ENCODE data around the gene BRD7. TPM values are rescaled to one million over a fixed set of nuclear protein-coding genes. Genes with fewer than 3 reads are reported as not detected.
"Not testable (repeated sequence)": the region's sequence is repeated elsewhere in the genome, so short reads cannot be mapped to it uniquely, and the experiment has no call there.

BRD7 gene
- polyA plus RNA-seq, 4 donors, result 40.7 to 71.6 (median 43.4) TPM

DNA sequence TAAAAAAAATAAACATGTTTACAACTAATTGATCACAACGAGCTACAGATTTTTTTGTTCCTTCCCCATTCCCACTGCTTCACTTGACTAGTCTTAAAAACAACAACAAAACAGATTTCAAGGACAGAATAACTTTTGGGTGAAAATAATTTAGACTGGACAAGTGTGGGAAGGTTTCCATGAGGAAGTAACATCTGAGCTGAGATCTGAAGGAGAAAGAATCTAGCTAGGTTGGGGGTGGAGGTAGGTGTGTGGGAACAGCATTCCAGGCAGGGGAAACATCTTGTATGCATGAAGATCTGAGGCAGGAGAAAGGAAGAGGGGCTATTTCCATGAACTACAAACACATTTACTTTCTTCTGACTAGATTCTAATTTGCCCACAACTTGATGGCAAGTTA is 9.2 kb downstream of the BRD7 start:
- H3K9me3 ChIP-seq (ENCODE audit: control insufficient read depth in 2 of 2, insufficient read depth in 1 of 2, low read depth in 1 of 2, low read length in 1 of 2), result no peaks in the 10 kb centered on the region
- H3K27ac ChIP-seq (ENCODE audit: low read depth in 1 of 3, low read length in 2 of 3), result no peak overlapping the region
- 31 to 44% (median 36%) methylated on average over 1 of the region's 1 CpG for WGBS, 3 donors
- no peaks in the 10 kb centered on the region for H3K4me1 ChIP-seq (ENCODE audit: control insufficient read depth in 3 of 3, insufficient read depth in 2 of 3, low read depth in 1 of 3, low read length in 2 of 3)
- no peak for DNase-seq
- H3K27me3 ChIP-seq (ENCODE audit: control insufficient read depth in 3 of 3, insufficient read depth in 3 of 3, low read length in 3 of 3), result no peaks in the 10 kb centered on the region
- H3K4me3 ChIP-seq (ENCODE audit: low read depth in 1 of 3, low read length in 3 of 3), result no peak overlapping the region
- peaks cover 3 to 20% (median 17%) of the 10 kb centered on the region in 3 donors for H3K36me3 ChIP-seq (ENCODE audit: control insufficient read depth in 3 of 3, insufficient read depth in 2 of 3, low read depth in 1 of 3, low read length in 3 of 3)
- FAIRE-seq, result no peak

DNA sequence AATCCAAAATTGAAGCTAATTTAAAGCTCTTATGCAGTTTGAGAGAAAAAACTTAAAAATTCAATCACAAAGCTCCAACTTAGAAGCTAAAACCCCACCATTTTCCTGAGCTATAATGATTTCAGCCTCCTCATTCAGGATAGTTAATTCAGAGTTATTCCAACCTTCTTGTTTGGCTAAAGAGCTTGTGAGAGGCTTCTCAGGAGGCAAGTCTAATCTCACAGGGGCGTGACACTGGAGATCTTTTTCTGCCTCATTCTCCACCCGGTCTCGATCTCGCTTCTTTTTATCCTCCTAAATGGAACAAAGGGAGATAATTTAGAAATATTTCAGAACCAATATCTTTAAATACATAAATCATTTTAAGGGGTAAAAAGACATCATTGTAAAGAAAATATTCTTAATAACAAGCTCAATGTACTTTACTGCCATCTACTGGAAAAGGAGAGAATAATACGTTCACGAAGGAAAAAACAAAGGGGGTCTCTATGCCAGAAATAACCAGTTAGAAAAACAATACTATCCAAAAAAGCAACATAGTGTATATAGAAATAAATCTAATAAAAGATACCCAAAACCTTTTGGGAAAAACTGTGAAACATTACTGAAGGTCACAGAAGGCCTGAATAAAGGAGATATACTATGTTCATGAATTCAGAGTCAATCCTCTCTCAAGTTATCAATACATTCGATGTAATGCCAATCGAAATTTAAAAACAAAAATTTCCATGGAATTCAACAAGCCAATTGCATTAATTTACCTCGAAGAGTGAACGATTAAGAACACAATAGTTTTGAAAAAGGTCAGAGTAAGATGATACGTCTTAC is 13.9 kb downstream of the BRD7 start:
- H3K9me3 ChIP-seq (ENCODE audit: control insufficient read depth in 2 of 2, insufficient read depth in 1 of 2, low read depth in 1 of 2, low read length in 1 of 2), result no peaks in the 10 kb centered on the region
- peaks cover 2 to 14% (median 12%) of the 10 kb centered on the region in 3 donors for H3K36me3 ChIP-seq (ENCODE audit: control insufficient read depth in 3 of 3, insufficient read depth in 2 of 3, low read depth in 1 of 3, low read length in 3 of 3)
- FAIRE-seq (no peak), DNase-seq (no peak)
- WGBS, 3 donors, result 81 to 90% (median 88%) methylated on average over 11 of the region's 11 CpGs
- H3K27ac ChIP-seq (ENCODE audit: low read depth in 1 of 3, low read length in 2 of 3), result no peak overlapping the region
- no peaks in the 10 kb centered on the region for H3K27me3 ChIP-seq (ENCODE audit: control insufficient read depth in 3 of 3, insufficient read depth in 3 of 3, low read length in 3 of 3)
- H3K4me1 ChIP-seq (ENCODE audit: control insufficient read depth in 3 of 3, insufficient read depth in 2 of 3, low read depth in 1 of 3, low read length in 2 of 3), result no peaks in the 10 kb centered on the region
- no peak overlapping the region for H3K4me3 ChIP-seq (ENCODE audit: low read depth in 1 of 3, low read length in 3 of 3)

DNA sequence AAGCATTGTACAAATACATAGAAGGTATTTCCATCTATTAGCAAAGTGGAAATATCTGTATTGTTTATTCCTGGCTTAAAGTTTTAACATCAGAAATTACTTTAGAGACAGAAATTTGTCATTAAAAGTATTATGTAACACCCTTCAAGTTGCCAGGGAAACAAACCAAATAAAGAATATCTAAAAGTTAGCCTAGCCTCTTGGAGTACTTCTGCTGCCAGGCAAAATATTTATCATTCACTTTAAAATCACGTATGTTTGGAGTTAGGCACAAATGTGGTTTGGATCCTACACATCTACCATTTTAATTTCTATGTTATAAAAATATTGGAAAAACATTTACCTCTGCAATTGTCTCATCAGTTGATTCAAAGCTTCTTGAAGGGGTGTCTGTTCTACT is 14.7 kb downstream of the BRD7 start:
- H3K4me3 ChIP-seq (ENCODE audit: low read depth in 1 of 3, low read length in 3 of 3), result no peak overlapping the region
- H3K27me3 ChIP-seq (ENCODE audit: control insufficient read depth in 3 of 3, insufficient read depth in 3 of 3, low read length in 3 of 3), result no peaks in the 10 kb centered on the region
- 71 to 79% (median 77%) methylated on average over 1 of the region's 1 CpG for WGBS, 3 donors
- no peak overlapping the region for H3K27ac ChIP-seq (ENCODE audit: low read depth in 1 of 3, low read length in 2 of 3)
- FAIRE-seq (no peak), DNase-seq (no peak)
- H3K9me3 ChIP-seq (ENCODE audit: control insufficient read depth in 2 of 2, insufficient read depth in 1 of 2, low read depth in 1 of 2, low read length in 1 of 2), result no peaks in the 10 kb centered on the region
- H3K4me1 ChIP-seq (ENCODE audit: control insufficient read depth in 3 of 3, insufficient read depth in 2 of 3, low read depth in 1 of 3, low read length in 2 of 3), result no peaks in the 10 kb centered on the region
- H3K36me3 ChIP-seq (ENCODE audit: control insufficient read depth in 3 of 3, insufficient read depth in 2 of 3, low read depth in 1 of 3, low read length in 3 of 3), result peaks cover 2 to 12% (median 12%) of the 10 kb centered on the region in 3 donors

DNA sequence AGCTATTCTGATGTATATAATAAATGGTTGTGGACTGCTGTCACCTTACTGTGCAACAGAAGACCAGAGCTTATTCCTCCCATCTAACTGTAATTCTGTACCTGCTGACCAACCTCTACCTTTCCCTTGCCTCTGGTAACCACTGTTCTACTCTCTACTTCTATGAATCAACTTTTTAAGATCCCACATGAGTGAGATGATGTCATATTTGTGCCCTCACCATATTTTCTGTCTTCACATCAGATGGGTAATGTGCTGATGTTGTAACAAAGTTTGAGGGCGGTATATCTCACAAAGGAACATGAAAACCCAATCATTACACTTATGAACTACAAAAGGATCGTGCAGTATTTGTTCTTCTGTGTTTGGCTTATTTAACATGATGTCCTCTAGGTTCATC is 16.8 kb downstream of the BRD7 start:
- no peak overlapping the region for H3K4me3 ChIP-seq (ENCODE audit: low read depth in 1 of 3, low read length in 3 of 3)
- H3K36me3 ChIP-seq (ENCODE audit: control insufficient read depth in 3 of 3, insufficient read depth in 2 of 3, low read depth in 1 of 3, low read length in 3 of 3), result peaks cover 2 to 9% (median 5%) of the 10 kb centered on the region in 3 donors
- 96 to 100% (median 97%) methylated on average over 2 of the region's 2 CpGs for WGBS, 3 donors
- no peaks in the 10 kb centered on the region for H3K4me1 ChIP-seq (ENCODE audit: control insufficient read depth in 3 of 3, insufficient read depth in 2 of 3, low read depth in 1 of 3, low read length in 2 of 3)
- no peak overlapping the region for H3K27ac ChIP-seq (ENCODE audit: low read depth in 1 of 3, low read length in 2 of 3)
- H3K9me3 ChIP-seq (ENCODE audit: control insufficient read depth in 2 of 2, insufficient read depth in 1 of 2, low read depth in 1 of 2, low read length in 1 of 2), result no peaks in the 10 kb centered on the region
- H3K27me3 ChIP-seq (ENCODE audit: control insufficient read depth in 3 of 3, insufficient read depth in 3 of 3, low read length in 3 of 3), result no peaks in the 10 kb centered on the region
- DNase-seq, result no peak
- FAIRE-seq, result no peak

GRCh38 chr16:50351116-50351515 is 17.7 kb downstream of the BRD7 start:
- no peaks in the 10 kb centered on the region for H3K27me3 ChIP-seq (ENCODE audit: control insufficient read depth in 3 of 3, insufficient read depth in 3 of 3, low read length in 3 of 3)
- DNase-seq (no peak), FAIRE-seq (no peak)
- no peaks in the 10 kb centered on the region for H3K4me1 ChIP-seq (ENCODE audit: control insufficient read depth in 3 of 3, insufficient read depth in 2 of 3, low read depth in 1 of 3, low read length in 2 of 3)
- 94 to 98% (median 97%) methylated on average over 5 of the region's 5 CpGs for WGBS, 3 donors
- H3K27ac ChIP-seq (ENCODE audit: low read depth in 1 of 3, low read length in 2 of 3), result no peak overlapping the region
- H3K4me3 ChIP-seq (ENCODE audit: low read depth in 1 of 3, low read length in 3 of 3), result no peak overlapping the region
- H3K9me3 ChIP-seq (ENCODE audit: control insufficient read depth in 2 of 2, insufficient read depth in 1 of 2, low read depth in 1 of 2, low read length in 1 of 2), result no peaks in the 10 kb centered on the region
- peaks cover 2 to 8% (median 5%) of the 10 kb centered on the region in 3 donors for H3K36me3 ChIP-seq (ENCODE audit: control insufficient read depth in 3 of 3, insufficient read depth in 2 of 3, low read depth in 1 of 3, low read length in 3 of 3)

- WGBS, 3 donors, result 92 to 98% (median 93%) methylated on average over 2 of the region's 2 CpGs
- FAIRE-seq, result not testable (repeated sequence)
Observed at GRCh38 chr16:50345210-50345609, 23.6 kb downstream of the BRD7 start.

DNA sequence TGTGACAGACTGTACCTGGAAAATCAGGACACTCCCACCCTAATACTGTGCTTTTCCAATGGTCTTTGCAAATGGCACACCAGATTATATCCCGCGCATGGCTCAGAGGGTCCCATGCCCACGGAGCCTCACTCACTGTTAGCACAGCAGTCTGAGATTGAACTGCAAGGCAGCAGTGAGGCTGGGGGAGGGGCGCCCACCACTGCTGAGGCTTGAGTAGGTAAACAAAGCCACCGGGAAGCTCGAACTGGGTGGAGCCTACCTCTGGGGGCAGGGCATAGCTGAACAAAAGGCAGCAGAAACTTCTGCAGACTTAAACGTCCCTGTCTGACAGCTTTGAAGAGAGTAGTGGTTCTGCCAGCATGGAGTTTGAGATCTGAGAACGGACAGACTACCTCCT is 25.2 kb downstream of the BRD7 start:
- not testable (repeated sequence) for DNase-seq; H3K4me3 ChIP-seq (ENCODE audit: low read depth in 1 of 3, low read length in 3 of 3); H3K27me3 ChIP-seq (ENCODE audit: control insufficient read depth in 3 of 3, insufficient read depth in 3 of 3, low read length in 3 of 3); H3K4me1 ChIP-seq (ENCODE audit: control insufficient read depth in 3 of 3, insufficient read depth in 2 of 3, low read depth in 1 of 3, low read length in 2 of 3); H3K9me3 ChIP-seq (ENCODE audit: control insufficient read depth in 2 of 2, insufficient read depth in 1 of 2, low read depth in 1 of 2, low read length in 1 of 2); FAIRE-seq; H3K27ac ChIP-seq (ENCODE audit: low read depth in 1 of 3, low read length in 2 of 3)
- peaks cover 2 to 14% (median 5%) of the 10 kb centered on the region in 3 donors for H3K36me3 ChIP-seq (ENCODE audit: control insufficient read depth in 3 of 3, insufficient read depth in 2 of 3, low read depth in 1 of 3, low read length in 3 of 3)
- 75 to 94% (median 89%) methylated on average over 8 of the region's 8 CpGs for WGBS, 3 donors

More at GRCh38 chr16:50345210-50345609, 23.6 kb downstream of the BRD7 start:
- not testable (repeated sequence) for DNase-seq; H3K27ac ChIP-seq (ENCODE audit: low read depth in 1 of 3, low read length in 2 of 3); H3K4me3 ChIP-seq (ENCODE audit: low read depth in 1 of 3, low read length in 3 of 3); H3K9me3 ChIP-seq (ENCODE audit: control insufficient read depth in 2 of 2, insufficient read depth in 1 of 2, low read depth in 1 of 2, low read length in 1 of 2); H3K27me3 ChIP-seq (ENCODE audit: control insufficient read depth in 3 of 3, insufficient read depth in 3 of 3, low read length in 3 of 3); H3K4me1 ChIP-seq (ENCODE audit: control insufficient read depth in 3 of 3, insufficient read depth in 2 of 3, low read depth in 1 of 3, low read length in 2 of 3)
- peaks cover 0 to 14% (median 2%) of the 10 kb centered on the region in 3 donors for H3K36me3 ChIP-seq (ENCODE audit: control insufficient read depth in 3 of 3, insufficient read depth in 2 of 3, low read depth in 1 of 3, low read length in 3 of 3)

DNA sequence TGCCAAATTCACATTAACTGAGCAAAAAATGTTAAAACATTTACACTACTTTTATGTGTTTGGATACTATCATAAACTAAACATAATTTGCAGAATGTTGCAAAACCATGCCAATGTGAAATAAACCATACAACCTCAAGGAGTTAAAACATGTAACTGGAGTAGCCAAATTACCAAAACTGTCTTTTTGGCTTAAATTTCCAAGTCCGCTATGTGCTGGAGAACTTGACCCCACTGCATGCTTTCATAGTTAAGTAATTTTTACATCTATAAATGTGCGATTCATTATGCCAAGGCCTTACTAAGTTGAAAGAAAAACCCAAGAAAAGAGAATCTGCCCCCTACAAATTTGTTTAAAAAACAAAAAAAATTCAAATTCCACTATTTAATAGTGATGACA is 28.2 kb downstream of the BRD7 start:
- Histone ChIP-seq H3K4me1 (ENCODE audit: control insufficient read depth in 3 of 3, insufficient read depth in 2 of 3, low read depth in 1 of 3, low read length in 2 of 3) (no peaks in the 10 kb centered on the region), H3K27ac (ENCODE audit: low read depth in 1 of 3, low read length in 2 of 3) (no peak overlapping the region)
- FAIRE-seq, result no peak

More for the DNA sequence above, 28.2 kb downstream of the BRD7 start:
- 73 to 95% (median 85%) methylated on average over 2 of the region's 2 CpGs for WGBS, 3 donors
- no peaks in the 10 kb centered on the region for H3K27me3 ChIP-seq (ENCODE audit: control insufficient read depth in 3 of 3, insufficient read depth in 3 of 3, low read length in 3 of 3)
- no peak overlapping the region for H3K4me3 ChIP-seq (ENCODE audit: low read depth in 1 of 3, low read length in 3 of 3)
- no peak for DNase-seq
- peaks cover 0 to 2% of the 10 kb centered on the region in 2 donors for H3K9me3 ChIP-seq (ENCODE audit: control insufficient read depth in 2 of 2, insufficient read depth in 1 of 2, low read depth in 1 of 2, low read length in 1 of 2)
- peaks cover 2 to 14% (median 5%) of the 10 kb centered on the region in 3 donors for H3K36me3 ChIP-seq (ENCODE audit: control insufficient read depth in 3 of 3, insufficient read depth in 2 of 3, low read depth in 1 of 3, low read length in 3 of 3)

All from small intestine (tissue), 7 donors.